HepG2 (cell line): Measurements from ENCODE around the gene KIAA0040. TPM values are rescaled to one million over a fixed set of nuclear protein-coding genes. Genes with fewer than 3 reads are reported as not detected.

Experiments used
- BCL6 ChIP-seq: IDR thresholded peaks from 2 replicates; pipeline ENCODE4 v1.6.1; 2016; ENCODE audit warnings: missing genetic modification reagents, missing compliant biosample characterization
- BHLHE40 ChIP-seq: IDR thresholded peaks from 2 replicates; pipeline ENCODE4 v1.6.1; 2011; ENCODE audit warnings: low read length, improper control_type of control experiment
- CAMTA2 ChIP-seq: sonication (generic); formaldehyde crosslinking; IDR thresholded peaks from 2 replicates; pipeline ENCODE4 v1.4.0; 2020; ENCODE audit warnings: mild to moderate bottlenecking, missing genetic modification reagents, borderline replicate concordance
- DPF2 ChIP-seq: sonication (generic); formaldehyde crosslinking; IDR thresholded peaks from 2 replicates; pipeline ENCODE4 v1.4.0; 2020; ENCODE audit warnings: mild to moderate bottlenecking, low read depth, missing genetic modification reagents, borderline replicate concordance
- FOXA3 ChIP-seq: IDR thresholded peaks from 2 replicates; pipeline ENCODE4 v1.6.1; 2016; ENCODE audit warnings: missing genetic modification reagents, missing compliant biosample characterization
- FOXP4 ChIP-seq: sonication (generic); formaldehyde crosslinking; IDR thresholded peaks from 2 replicates; pipeline ENCODE4 v1.4.0; 2020; ENCODE audit warnings: missing genetic modification reagents
- HOXA9 ChIP-seq: sonication (generic); formaldehyde crosslinking; IDR thresholded peaks from 2 replicates; pipeline ENCODE4 v1.8.1; 2022; ENCODE audit warnings: missing genetic modification reagents, mild to moderate bottlenecking, moderate library complexity, borderline replicate concordance
- IRX3 ChIP-seq: sonication (generic); formaldehyde crosslinking; IDR thresholded peaks from 2 replicates; pipeline ENCODE4 v1.8.1; 2023; ENCODE audit warnings: mild to moderate bottlenecking, low read depth, missing genetic modification reagents, borderline replicate concordance
- MXD4 ChIP-seq: IDR thresholded peaks from 2 replicates; pipeline ENCODE4 v1.6.1; 2016; ENCODE audit warnings: mild to moderate bottlenecking, missing biosample characterization, missing genetic modification reagents
- NCOA2 ChIP-seq: sonication (generic); formaldehyde crosslinking; IDR thresholded peaks from 2 replicates; pipeline ENCODE4 v1.8.0; 2022; ENCODE audit warnings: inconsistent platforms
- NFATC3 ChIP-seq: sonication (generic); formaldehyde crosslinking; IDR thresholded peaks from 2 replicates; pipeline ENCODE4 v1.5.1; 2020; ENCODE audit warnings: mild to moderate bottlenecking, missing genetic modification reagents
- NFE2 ChIP-seq: sonication (generic); formaldehyde crosslinking; IDR thresholded peaks from 2 replicates; pipeline ENCODE4 v1.4.0; 2020; ENCODE audit warnings: missing genetic modification reagents
- NFIB ChIP-seq: sonication (generic); formaldehyde crosslinking; IDR thresholded peaks from 2 replicates; pipeline ENCODE4 v1.9.0; 2021; ENCODE audit warnings: missing genetic modification reagents, mild to moderate bottlenecking, borderline replicate concordance
- RAD21 ChIP-seq: fragments of 450-650 bp; formaldehyde crosslinking; IDR thresholded peaks from 2 replicates; pipeline ENCODE4 v1.5.0; 2020; ENCODE audit warnings: mild to moderate bottlenecking
- RBM39 ChIP-seq: fragments of 200-400 bp; formaldehyde crosslinking; IDR thresholded peaks from one replicate; pipeline ENCODE4 v1.6.1; 2018; ENCODE audit warnings: antibody characterized with exemption, mild to moderate bottlenecking, low read depth, low read length; ENCODE audit not compliant: poor library complexity, severe bottlenecking
- SMARCE1 ChIP-seq: fragments of 450-650 bp; IDR thresholded peaks from 2 replicates; pipeline ENCODE4 v1.6.1; 2017; ENCODE audit warnings: borderline replicate concordance
- SMC3 ChIP-seq: IDR thresholded peaks from 2 replicates; pipeline ENCODE4 v1.6.1; 2011; ENCODE audit warnings: low read length, improper control_type of control experiment
- STAG1 ChIP-seq: sonication (generic); formaldehyde crosslinking; IDR thresholded peaks from 2 replicates; pipeline ENCODE4 v1.4.0; 2020; ENCODE audit warnings: missing genetic modification reagents
- TBX3 ChIP-seq: fragments of 450-650 bp; IDR thresholded peaks from 2 replicates; pipeline ENCODE4 v1.6.1; 2017; ENCODE audit warnings: antibody characterized with exemption, mild to moderate bottlenecking, inconsistent platforms, borderline replicate concordance
- ZNF121 ChIP-seq: sonication (generic); formaldehyde crosslinking; IDR thresholded peaks from 2 replicates; pipeline ENCODE4 v1.5.0; 2020; ENCODE audit warnings: mild to moderate bottlenecking, missing genetic modification reagents
- ZNF451 ChIP-seq: sonication (generic); formaldehyde crosslinking; IDR thresholded peaks from 2 replicates; pipeline ENCODE4 v1.5.0; 2020; ENCODE audit warnings: mild to moderate bottlenecking, missing genetic modification reagents
- ZNF501 ChIP-seq: sonication (generic); formaldehyde crosslinking; IDR thresholded peaks from 2 replicates; pipeline ENCODE4 v1.5.1; 2020; ENCODE audit warnings: mild to moderate bottlenecking, moderate library complexity, missing genetic modification reagents
- ZNF558 ChIP-seq: sonication (generic); formaldehyde crosslinking; IDR thresholded peaks from 2 replicates; pipeline ENCODE4 v1.9.0; 2022; ENCODE audit warnings: mild to moderate bottlenecking, missing genetic modification reagents, borderline replicate concordance
- ZNF768 ChIP-seq: sonication (generic); formaldehyde crosslinking; IDR thresholded peaks from 2 replicates; pipeline ENCODE4 v1.4.0; 2020; ENCODE audit warnings: missing genetic modification reagents
- ZNF788 ChIP-seq: sonication (generic); formaldehyde crosslinking; IDR thresholded peaks from 2 replicates; pipeline ENCODE4 v1.5.0; 2020; ENCODE audit warnings: mild to moderate bottlenecking, missing genetic modification reagents, borderline replicate concordance
- polyA plus RNA-seq, 8 experiments: library from polyadenylated mRNA; depleted of rRNA in 3 of 8; stranded (reverse) in 7 of 8; unstranded in 1 of 8; fragments of >200 nt; fragmentation: Illumina TruSeq in 4 of 8; extraction: Trizol in 4 of 8; gene quantifications; 2 replicates each; pipeline versions ENCODE4 v1.2.1 to v1.2.3, GENCODE V29; 2011 to 2016; ENCODE audit warnings: low read depth in 4 of 8, missing spikeins in 1 of 8, mixed read lengths in 1 of 8; ENCODE audit not compliant: insufficient read depth in 1 of 8
- total RNA-seq, 5 experiments: library from RNA; depleted of rRNA; stranded (reverse); fragments of >200 nt; fragmentation: Illumina TruSeq; extraction: Trizol; gene quantifications; 2 replicates each; pipeline ENCODE4 v1.2.3, GENCODE V29; 2016; ENCODE audit warnings: low read depth in 1 of 5
- TF ChIP-seq, protein P1 (sequence below): sonication (generic); formaldehyde crosslinking; IDR thresholded peaks from 2 replicates; pipeline ENCODE4 v1.8.0; 2022; ENCODE audit warnings: mild to moderate bottlenecking, missing genetic modification reagents, moderate library complexity
- TF ChIP-seq, protein P2 (sequence below): sonication (generic); formaldehyde crosslinking; IDR thresholded peaks from 2 replicates; pipeline ENCODE4 v1.5.0; 2020; ENCODE audit warnings: missing genetic modification reagents
- TF ChIP-seq, protein P3 (sequence below): IDR thresholded peaks from 2 replicates; pipeline ENCODE4 v1.6.1; 2012; ENCODE audit warnings: inconsistent platforms

KIAA0040 gene
- total and polyA plus RNA-seq, 2 of the 13 experiments (the other 11 are each of a cell fraction or from before 2014, with no cell fraction given): 0.24 to 0.26 TPM

- no peak for TF ChIP-seq NFIB (CRISPR knock-in tag)
- TF ChIP-seq HOXA9 (CRISPR knock-in tag): no peak
- TF ChIP-seq FOXP4 (CRISPR knock-in tag): no peak
- peak; percentile 55; the same call in 1 of the 2 replicates for TF ChIP-seq RAD21 (CRISPR knock-in tag)
- TF ChIP-seq, protein P1, sequence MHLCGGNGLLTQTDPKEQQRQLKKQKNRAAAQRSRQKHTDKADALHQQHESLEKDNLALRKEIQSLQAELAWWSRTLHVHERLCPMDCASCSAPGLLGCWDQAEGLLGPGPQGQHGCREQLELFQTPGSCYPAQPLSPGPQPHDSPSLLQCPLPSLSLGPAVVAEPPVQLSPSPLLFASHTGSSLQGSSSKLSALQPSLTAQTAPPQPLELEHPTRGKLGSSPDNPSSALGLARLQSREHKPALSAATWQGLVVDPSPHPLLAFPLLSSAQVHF (CRISPR knock-in tag): no peak
- TF ChIP-seq FOXA3 (CRISPR knock-in tag): 0 out of 2 replicates have a peak, but pooled peaks have one; percentile 16
- TF ChIP-seq TBX3: no peak
- TF ChIP-seq ZNF768 (CRISPR knock-in tag): no peak
- 0 out of 2 replicates have a peak, but pooled peaks have one; percentile 6 for TF ChIP-seq BHLHE40
- no peak for TF ChIP-seq ZNF558 (CRISPR knock-in tag)
- peak; percentile 81 for TF ChIP-seq SMC3
- TF ChIP-seq, protein P2, sequence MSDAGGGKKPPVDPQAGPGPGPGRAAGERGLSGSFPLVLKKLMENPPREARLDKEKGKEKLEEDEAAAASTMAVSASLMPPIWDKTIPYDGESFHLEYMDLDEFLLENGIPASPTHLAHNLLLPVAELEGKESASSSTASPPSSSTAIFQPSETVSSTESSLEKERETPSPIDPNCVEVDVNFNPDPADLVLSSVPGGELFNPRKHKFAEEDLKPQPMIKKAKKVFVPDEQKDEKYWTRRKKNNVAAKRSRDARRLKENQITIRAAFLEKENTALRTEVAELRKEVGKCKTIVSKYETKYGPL (CRISPR knock-in tag): no peak
- no peak for TF ChIP-seq ZNF121 (CRISPR knock-in tag)
- TF ChIP-seq NFATC3 (CRISPR knock-in tag): no peak
- TF ChIP-seq CAMTA2 (CRISPR knock-in tag): no peak
- no peak for TF ChIP-seq IRX3 (CRISPR knock-in tag)
- no peak for TF ChIP-seq ZNF451 (CRISPR knock-in tag)
- TF ChIP-seq, protein P3, sequence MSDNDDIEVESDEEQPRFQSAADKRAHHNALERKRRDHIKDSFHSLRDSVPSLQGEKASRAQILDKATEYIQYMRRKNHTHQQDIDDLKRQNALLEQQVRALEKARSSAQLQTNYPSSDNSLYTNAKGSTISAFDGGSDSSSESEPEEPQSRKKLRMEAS: no peak
- TF ChIP-seq NCOA2 (CRISPR knock-in tag): no peak
- peak; percentile 67; the same call in 1 of the 2 replicates for TF ChIP-seq NFE2 (CRISPR knock-in tag)
- TF ChIP-seq STAG1 (CRISPR knock-in tag): peak; percentile 73
- TF ChIP-seq SMARCE1: no peak
- TF ChIP-seq MXD4: no peak
- TF ChIP-seq ZNF501 (CRISPR knock-in tag): no peak
- TF ChIP-seq ZNF788 (CRISPR knock-in tag): no peak
- no peak for TF ChIP-seq RBM39
- no peak for TF ChIP-seq DPF2
- no peak for TF ChIP-seq BCL6 (CRISPR knock-in tag)
Measured at GRCh38 chr1:175154629-175155472, 37.7 kb downstream of the KIAA0040 start (continued).
